T-helper 9 cell (primary cell): ENCODE data around the gene ERAS.

Experiments used
- DNase-seq: peaks from one replicate; pipeline ENCODE4 v3.0.0-alpha.2; 2020
- total RNA-seq, 2 donors: gene quantifications; one replicate each; lab custom pipeline; 2026; lab: John Stamatoyannopoulos, UW

The ERAS gene, protein sequence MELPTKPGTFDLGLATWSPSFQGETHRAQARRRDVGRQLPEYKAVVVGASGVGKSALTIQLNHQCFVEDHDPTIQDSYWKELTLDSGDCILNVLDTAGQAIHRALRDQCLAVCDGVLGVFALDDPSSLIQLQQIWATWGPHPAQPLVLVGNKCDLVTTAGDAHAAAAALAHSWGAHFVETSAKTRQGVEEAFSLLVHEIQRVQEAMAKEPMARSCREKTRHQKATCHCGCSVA
- total RNA-seq = 0 to 0.07 reads per million in 2 donors

DNA sequence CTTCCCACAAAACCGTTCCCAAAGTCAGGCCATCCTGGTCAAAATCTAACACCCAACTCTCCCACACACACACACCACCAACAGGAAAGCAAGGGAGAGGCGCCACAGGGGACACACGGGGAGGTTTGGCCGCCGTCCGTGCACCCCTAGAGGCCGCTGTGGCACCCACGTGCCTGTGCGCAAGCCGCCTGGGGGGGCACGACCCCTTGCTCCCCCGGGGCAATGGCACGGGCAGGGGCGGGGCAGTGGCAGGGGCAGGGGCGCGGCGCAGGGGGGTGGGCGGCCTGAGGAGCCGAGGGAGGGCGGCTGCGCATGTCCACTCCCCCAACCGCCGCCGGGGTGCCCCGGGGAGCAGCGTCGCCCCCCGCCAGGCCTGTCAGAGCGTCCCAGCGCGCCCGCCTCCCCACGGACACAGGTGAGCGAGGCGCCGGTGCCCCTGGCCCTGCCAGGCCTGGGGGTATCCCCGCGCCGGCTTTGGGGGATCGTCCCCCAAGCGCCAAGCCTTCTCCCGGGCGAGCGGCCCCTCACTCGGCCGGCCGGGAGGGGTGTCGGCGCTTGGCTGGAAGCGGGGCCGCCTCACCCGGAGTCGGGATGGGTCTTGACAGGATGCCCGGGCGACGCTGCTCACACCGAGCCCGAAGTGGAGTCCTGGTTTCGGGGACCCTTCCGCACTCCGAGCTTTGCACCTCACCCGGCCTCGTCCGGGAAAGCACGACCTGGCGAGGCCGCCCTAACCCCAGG lies at the start of gene ERAS:
Gene ERAS (plus strand): TSS at position 379 of the 741 bp plus-strand sequence. CDS start 2,611 bp downstream, outside the sequence.
- no peak for DNase-seq

DNA sequence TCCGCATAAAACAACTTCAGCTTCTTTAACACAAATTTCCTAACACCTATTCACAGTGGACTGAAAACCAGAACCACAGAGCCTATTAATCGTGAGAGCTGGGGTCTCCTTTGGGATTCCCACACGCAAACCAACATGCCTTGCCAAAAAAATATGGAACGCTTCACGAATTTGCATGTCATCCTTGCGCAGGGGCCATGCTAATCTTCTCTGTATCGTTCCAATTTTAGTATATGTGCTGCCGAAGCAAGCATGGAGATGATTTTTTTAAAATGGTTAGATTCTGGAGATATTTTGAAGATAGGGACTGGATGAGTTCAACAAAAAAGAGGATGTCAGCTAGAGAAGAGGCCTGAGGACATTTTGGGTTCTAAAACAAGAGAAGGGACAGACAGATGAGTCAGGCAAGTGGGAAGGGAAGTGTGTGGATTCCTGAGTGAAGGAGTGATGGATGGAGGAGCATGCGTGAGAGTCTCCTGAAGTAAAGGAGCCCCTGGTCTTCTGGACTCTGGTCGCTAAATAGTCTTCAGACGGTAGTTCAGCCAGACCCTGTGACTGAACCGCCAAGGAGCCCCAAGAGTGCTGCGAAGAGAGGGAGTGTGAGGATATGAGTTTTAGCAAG lies 49.4 kb upstream of the ERAS start:
- DNase-seq = no peak

DNA sequence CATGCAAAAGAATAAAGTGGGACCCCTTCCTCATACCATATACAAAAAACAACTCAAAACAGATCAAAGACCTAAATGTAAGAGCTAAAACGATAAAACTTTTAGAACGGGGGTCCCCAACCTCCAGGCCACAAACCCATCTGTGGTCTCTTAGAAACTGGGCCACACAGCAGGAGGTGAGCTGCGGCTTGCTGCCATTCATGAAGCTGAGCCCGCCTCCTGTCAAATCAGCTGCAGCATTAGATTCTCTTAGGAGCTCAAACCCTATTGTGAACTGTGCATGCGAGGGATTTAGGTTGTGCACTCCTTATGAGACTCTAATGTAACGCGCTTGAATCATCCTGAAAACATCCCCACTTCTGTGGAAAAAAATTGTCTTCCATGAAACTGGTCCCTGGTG lies 46.9 kb upstream of the ERAS start:
- DNase-seq = no peak

DNA sequence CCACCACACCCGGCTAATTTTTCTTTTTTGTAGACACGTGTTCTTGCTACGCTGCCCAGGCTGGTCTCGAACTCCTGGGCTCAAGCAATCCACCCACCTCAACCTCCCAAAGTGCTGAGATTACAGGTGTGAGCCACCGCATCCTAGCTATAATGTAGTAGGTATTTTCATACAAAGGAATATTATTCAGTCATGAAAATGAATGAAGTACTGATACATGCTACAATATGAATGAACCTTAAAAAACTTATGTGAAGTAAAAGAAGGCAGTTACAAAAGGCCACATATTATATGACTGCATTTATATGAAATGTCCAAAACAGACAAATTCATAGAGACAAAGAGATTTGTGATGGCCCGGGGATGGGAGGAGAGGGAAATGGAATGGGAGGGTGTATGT lies 44.6 kb upstream of the ERAS start:
- DNase-seq = no peak

DNA sequence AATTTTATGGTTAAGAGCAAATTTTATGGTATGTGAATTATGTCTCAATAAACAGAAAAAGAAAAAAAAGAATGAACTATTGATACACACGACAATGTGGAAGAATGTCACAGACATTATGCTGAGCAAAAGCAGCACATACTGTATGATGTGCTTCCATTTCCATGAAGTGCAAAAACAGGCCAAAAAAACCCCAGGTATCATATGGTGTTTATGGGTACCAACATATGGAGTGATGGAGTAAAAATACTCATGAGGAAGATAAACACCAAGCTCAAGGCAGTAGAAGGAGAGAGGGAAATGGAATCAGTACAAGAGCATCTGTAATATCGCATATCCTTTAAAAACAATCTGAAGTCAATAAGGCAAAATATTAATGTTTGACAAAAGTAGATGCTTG lies 44.1 kb upstream of the ERAS start:
- DNase-seq = no peak

DNA sequence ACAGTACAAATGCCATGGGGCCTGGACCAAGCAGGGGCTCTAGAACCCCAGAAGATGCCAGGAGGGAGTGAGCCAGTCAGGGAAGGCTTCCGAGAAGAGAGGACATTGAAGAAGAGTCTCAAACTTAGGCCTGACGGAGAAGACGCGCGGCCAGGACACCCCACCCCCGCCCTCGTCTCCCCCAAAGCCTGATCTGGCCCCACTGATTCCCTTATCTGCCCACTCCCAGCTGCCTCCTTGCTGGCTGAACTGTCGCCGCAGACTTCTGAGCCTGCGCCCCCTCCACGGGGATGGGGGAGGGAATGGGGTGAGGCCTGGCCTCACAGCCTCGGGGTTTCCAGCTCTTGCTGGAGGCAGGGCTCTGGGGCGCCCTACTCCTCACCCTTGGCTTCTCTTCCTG lies 43.5 kb upstream of the ERAS start:
- no peak for DNase-seq

DNA sequence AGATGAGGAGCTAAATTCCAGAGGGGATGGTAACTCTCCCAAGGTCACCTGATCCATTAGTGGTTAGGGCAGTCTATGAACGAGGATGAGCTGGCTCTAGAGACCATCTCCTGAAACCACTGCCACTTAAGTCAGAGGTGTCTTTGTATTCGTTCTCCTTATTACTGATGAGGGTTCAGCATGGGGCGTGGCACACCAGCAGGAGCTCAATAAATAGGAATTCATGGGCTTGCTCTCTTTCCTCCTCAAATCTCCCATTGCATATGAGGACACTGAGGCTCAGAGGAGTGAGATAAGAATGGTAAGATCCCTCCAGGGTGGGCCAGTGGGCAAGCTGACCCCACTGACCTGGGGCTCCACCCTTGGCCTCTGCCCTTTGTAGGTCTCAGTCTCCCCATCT lies 41.6 kb upstream of the ERAS start:
- no peak for DNase-seq

DNA sequence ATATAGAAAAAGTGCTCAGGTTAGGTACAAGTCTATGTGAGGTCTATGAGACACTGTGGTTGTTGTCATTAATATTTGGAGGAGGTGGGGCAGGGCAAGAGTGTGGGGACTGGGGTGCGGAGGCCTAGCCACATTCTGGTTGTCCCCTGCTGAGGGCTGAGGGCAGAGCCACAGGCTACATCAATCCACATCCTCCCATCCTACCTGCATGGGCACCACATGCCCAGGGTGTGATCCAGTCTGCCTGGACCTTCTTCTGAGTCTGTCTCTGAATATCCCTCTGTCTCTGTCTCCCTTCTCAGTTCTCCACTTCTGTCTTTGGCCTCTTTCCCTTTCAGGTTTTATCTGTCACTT lies 41.1 kb upstream of the ERAS start:
- no peak for DNase-seq

DNA sequence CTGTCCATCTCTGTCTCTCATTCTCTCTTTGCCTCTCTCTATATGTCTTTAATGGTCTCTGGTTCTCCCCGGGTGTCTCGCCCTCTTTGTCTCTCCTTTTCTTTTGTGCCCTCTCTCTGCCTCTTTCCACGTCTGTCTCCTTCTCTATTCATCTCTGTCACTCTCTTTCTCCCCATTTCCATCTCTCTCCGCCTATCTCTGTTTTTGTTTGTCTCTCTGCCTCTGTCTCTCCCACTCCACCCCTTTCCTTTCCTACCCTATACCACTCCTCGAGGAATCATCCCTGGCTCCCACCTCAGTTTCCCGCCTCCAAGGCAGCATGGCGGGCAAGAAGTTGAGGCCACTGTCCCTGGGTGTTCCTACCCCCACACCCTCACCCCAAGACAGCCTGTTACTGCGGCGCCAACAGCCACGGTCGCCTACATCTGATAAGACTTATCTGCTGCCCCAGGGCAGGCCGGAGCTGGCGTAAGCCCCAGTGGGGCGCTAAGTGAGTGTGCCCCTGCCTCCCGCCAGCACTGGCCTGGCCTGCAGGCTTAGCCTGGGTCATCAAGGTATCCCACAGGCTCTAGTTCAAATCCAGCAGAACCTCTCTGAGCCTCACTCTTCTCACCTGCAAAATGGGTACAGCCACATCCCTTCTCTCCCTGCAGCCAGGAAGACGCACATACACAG lies 40.6 kb upstream of the ERAS start:
- no peak for DNase-seq

DNA sequence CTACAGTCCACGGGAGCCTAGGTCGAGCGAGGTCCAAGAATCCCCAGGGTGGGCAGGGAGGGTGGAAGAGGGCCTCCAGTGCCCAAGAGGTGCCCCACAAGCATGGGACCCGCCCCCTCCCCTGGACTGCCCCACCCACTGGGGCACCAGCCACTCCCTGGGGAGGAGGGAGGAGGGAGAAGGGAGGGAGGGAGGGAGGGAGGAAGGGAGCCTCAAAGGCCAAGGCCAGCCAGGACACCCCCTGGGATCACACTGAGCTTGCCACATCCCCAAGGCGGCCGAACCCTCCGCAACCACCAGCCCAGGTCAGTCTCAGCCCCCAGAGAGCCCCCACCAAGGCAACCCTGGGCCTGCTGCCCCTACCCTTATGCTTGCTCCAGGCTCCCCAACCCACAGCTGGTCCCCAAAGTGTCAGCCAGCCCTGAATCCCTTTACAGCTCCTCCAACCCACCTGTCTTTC lies 39.9 kb upstream of the ERAS start, which contains the start of gene GATA1:
Gene GATA1 (plus strand): TSS at position 250 of the 460 bp plus-strand sequence. CDS start 4,520 bp downstream, outside the sequence.
- no peak for DNase-seq

DNA sequence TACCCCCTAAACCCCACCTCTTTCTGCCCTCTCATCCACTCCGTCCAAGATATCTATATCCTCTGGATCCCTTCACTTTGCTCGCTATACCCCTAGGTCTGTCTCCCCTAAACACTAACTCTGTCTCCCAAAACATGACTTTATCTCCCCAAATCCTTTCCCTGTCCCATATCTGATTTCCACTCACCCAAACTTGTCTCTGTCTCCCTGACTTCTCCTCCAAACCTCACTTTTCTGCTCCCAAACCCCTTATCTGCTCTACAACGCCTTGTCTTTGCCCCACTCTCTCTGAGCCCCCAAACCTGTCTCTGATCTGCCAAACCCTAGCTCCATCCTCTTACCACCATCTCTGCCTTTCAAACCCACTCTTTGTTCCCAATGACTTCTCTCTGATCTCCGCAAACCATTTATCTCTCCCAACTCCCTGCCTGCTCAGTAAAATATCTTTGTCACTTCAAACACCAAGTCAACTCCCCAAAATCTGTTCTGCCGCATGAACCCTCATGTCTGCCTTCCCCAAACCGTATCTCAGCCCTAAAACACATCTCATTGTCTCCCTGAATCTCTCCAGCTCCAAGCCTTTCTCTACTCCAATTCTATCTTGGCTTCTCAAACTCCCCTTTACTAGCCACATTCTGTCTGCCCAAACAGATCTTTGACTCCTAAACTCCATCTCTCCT lies 39.3 kb upstream of the ERAS start:
- no peak for DNase-seq

DNA sequence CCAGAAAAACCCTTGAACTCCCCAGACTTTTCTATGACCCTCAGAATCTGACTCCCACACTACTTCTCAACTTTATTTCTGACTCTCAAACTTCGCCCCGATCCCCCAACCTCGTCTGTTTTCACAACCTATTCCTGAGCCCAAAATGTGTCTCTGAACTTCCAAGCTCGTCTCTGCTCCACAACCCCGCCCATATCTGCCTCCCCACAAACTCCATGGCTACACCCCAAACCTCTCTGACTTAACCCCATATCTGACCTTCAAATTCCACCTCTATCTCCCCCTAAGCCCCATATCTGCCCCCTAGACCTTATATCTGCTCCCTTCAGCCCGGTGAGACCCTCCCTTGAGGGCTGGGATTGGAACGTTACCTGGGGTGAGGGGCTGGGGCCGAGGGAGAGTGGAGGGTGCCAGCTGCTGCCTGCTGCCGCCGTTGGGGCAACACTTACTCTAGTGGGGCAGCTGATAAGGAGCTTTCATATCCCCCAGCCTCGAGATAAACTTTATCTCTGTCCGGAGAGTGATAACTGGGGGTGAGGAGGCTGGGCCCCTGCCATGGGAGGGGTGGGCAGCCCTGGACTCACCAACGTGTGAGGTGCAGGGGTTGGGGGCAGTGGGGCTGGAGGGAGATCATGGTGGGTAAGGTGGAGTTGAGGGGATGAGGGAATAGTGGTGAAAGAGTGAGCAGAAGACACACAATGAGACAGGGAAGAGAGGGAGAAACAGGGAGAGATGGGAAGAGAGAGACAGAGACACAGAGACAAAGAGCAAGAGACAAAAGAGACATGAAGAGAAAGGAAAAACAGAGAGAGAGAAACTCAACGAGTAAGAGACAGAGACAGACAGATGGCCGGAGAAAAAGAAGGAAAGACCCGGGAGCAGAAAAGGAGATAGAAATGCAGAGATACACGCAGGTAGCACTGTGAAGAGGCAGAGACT lies 38.5 kb upstream of the ERAS start:
- DNase-seq = no peak

DNA sequence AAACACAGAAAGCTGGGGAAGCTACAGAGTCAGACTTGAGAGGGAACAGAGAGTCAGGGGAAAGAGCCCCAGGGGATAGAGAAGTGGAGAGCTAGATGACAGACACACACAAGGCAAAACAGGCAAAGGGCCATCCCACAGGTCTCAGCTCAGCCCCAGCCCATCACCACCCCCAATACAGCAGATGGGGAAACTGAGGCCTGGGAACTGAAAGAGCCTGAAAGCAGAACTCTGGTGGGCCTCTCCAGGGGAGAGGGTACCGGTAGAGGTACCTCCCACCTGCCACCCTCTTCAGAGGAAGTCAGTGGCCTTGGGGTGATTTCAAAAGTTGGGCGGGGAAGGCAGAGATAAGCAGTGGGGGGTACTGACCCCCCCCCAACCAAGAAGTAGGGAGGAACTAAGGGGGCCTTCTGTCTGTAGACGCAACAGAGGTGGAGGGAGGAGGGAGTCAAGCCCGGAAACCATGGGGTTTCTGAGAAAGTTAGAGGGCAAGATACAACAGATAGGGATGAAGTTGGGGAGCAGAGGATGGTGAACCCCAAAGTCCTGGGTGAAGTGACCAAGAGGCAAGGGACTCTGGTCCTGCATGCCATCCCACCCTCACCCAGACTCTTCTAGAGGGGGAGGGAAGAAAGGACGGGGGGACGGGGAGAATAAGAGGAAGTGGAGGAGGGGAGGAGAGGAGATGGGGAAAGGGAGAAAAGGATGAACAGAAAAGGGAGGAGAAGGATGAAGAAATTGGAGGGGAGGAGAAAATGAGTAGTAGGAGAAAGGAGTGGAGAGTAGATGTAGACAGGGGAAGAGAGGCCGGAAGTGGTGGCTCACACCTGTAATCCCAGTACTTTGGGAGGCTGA lies 36.7 kb upstream of the ERAS start:
- DNase-seq = no peak

DNA sequence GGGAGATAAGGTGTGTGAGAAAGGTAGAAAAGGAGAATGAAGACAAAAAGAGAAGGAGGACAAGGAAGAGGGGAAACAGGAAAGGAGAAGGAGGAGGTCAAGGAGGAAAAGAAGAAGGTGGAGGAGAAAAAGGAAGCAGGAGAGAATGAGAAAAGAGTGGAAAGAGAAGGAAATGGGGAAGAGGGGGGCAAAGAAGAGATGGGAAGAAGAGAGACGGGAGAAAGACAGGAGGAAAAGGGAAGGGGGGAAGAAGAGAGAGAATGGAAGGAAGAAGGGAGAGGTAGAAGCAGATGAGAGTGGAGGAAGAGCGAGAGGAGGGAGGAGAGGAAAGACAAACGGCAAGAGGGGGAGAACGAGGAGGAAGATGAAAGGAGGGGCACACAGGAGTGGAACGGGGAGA lies 35.8 kb upstream of the ERAS start:
- DNase-seq = no peak

DNA sequence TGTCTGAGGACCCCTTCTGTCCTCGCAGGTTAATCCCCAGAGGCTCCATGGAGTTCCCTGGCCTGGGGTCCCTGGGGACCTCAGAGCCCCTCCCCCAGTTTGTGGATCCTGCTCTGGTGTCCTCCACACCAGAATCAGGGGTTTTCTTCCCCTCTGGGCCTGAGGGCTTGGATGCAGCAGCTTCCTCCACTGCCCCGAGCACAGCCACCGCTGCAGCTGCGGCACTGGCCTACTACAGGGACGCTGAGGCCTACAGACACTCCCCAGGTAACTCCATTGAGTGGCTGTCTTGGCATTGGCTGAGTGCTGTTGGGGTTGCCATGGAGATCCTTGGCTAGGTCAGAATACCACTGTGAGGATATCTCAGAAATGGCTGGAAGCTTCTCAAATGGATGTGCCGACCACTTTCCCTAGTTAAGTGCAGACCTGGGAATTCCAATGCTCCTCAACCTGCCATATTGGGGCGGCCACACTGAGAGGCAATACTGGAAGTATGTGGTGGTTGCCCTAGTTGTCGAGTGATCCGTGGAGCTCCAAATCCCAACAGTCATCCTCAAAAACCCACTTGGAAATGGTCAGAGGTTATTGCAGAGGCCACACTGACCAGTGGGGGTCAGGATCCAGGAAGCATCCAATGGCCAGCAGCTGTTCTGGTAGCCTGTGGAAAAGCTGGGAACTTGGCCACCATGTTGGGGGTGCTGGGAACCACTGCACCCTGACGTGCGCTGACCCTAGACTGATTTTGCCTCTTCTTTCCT lies 35.1 kb upstream of the ERAS start:
- no peak for DNase-seq

DNA sequence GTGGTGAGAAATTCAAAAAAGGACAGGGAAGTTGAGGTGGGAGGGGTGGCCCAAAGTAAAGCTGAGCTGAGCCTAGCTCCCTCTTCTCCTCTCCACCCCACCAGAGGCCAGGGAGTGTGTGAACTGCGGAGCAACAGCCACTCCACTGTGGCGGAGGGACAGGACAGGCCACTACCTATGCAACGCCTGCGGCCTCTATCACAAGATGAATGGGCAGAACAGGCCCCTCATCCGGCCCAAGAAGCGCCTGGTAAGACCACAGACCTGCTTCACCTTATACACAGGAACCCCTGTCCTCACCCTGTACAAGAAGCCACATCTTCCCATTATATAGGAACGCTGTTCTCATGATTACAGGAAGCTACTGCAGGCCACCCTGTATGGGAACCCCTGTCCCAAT lies 34.1 kb upstream of the ERAS start:
- no peak for DNase-seq

DNA sequence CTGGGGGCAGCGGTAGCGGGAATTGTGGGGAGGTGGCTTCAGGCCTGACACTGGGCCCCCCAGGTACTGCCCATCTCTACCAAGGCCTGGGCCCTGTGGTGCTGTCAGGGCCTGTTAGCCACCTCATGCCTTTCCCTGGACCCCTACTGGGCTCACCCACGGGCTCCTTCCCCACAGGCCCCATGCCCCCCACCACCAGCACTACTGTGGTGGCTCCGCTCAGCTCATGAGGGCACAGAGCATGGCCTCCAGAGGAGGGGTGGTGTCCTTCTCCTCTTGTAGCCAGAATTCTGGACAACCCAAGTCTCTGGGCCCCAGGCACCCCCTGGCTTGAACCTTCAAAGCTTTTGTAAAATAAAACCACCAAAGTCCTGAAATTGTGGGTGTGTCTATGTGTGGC lies 32.4 kb upstream of the ERAS start:
- DNase-seq = no peak

DNA sequence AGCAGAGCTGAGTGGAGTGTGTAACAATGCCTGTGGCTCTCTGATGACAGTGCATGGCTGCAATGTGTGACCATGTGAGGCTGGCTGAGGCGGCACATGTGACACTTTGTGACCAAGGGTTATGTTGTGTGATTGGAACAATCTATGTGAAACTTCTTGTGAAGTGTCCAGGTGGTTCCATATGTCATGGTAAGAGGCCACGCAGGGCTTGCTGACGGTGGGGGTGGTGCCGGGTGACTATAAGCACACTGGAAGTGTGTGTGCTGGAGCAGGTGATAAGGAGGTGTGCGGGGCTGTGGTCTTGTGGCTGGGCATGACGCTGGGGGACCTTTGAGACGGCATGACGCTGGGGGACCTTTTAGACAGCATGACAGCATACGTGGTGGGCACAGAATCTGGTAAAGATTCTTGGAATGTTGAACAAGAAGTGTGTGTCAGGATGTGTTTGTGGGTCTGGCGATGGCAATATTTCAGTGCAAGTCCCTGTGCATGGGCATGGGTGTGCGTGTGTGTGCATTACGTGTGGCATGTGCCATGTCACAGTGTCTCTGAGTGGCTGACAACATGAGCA lies 31.9 kb upstream of the ERAS start:
- no peak for DNase-seq

DNA sequence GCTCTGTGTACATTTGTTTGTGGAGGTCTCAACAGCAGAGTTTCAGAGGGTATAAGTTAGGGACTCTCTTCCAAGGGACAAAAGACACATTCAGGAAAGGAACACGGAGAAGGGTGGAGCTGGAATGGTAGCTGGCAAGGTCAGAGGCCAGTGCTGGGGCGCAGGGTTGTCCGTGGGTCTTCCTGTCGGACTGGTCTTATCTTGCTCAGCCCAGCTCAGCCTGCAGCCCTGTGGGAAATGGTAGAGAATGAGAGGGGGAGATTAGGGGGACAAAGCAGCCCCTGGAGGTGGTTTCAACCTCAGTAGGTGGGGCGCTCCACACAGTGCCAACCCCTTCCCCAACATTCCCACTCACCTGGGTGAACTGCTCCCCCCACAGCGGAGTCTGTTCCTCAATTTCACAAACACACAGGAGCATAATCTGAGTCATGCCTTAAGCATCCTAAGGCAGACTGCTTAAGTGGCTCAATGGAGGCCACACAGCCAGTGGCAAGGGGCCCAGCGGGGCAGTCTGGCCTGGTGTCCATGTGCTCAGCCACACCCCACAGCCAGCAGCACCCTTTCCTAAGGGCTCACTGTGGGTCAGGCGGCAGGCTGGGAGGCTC lies 31.3 kb upstream of the ERAS start:
- no peak for DNase-seq
